22Rv1 (cell line): ENCODE measurements around the gene AOPEP.

ENCODE experiments used
- ZFX ChIP-seq: fragments of 450-650 bp; IDR thresholded peaks from 2 replicates; pipeline ENCODE4 v1.6.1; 2017; ENCODE audit warnings: antibody characterized with exemption, borderline replicate concordance
- TF ChIP-seq, protein P1 (sequence below): fragments of 450-650 bp; IDR thresholded peaks from 2 replicates; pipeline ENCODE4 v1.5.1; 2017; ENCODE audit warnings: mild to moderate bottlenecking

DNA sequence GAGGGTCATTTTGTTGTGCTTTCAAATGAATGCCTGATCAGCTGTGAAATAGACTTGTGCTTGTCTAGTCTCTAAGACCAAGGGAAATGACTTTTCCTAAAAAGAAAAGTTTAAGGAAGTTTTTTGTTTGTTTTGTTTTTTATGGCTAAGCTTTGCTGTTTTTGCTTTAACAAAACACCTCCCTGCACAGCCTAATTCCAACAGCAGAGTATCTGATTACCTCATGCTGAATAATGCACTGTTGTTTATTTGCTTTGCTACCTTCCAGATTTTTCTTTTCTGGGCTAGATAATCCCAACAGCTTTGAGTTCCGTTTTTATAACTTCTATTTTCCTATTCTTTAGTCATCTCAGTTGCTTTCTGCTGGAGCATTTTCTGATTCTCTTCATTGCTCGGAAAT, 95.8 kb downstream of the AOPEP start:
- TF ChIP-seq, protein P1, sequence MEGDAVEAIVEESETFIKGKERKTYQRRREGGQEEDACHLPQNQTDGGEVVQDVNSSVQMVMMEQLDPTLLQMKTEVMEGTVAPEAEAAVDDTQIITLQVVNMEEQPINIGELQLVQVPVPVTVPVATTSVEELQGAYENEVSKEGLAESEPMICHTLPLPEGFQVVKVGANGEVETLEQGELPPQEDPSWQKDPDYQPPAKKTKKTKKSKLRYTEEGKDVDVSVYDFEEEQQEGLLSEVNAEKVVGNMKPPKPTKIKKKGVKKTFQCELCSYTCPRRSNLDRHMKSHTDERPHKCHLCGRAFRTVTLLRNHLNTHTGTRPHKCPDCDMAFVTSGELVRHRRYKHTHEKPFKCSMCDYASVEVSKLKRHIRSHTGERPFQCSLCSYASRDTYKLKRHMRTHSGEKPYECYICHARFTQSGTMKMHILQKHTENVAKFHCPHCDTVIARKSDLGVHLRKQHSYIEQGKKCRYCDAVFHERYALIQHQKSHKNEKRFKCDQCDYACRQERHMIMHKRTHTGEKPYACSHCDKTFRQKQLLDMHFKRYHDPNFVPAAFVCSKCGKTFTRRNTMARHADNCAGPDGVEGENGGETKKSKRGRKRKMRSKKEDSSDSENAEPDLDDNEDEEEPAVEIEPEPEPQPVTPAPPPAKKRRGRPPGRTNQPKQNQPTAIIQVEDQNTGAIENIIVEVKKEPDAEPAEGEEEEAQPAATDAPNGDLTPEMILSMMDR, result no peak
- TF ChIP-seq ZFX, result no peak
